Measurements from ENCODE around the gene C1orf174. TPM values are rescaled to one million over a fixed set of nuclear protein-coding genes. Genes with fewer than 3 reads are reported as not detected.

Gene C1orf174
- total and polyA plus RNA-seq, 2 of the 4 experiments (the other 2 are of a cell fraction): 26.7 to 45.7 TPM

Other genes with a start within 250 kb of the C1orf174 start
- not detected in 2 replicates for gene TP73, start 247.8 kb downstream of the C1orf174 start, total RNA-seq (2012; rRNA removed)
- gene TP73, start 247.8 kb downstream of the C1orf174 start, polyA plus RNA-seq (2012; rRNA removed): 0.10 TPM in 1 of 2 replicates, not detected in the other
- gene CCDC27, start 147.8 kb downstream of the C1orf174 start, total RNA-seq (2012; rRNA removed): not detected in 2 replicates
- gene CCDC27, start 147.8 kb downstream of the C1orf174 start, polyA plus RNA-seq (2012; rRNA removed): not detected in 2 replicates
- 0.90 and 1.9 TPM in 2 replicates for gene SMIM1, start 127.5 kb downstream of the C1orf174 start, total RNA-seq (2012; rRNA removed)
- gene SMIM1, start 127.5 kb downstream of the C1orf174 start, polyA plus RNA-seq (2012; rRNA removed): 3.4 and 7.6 TPM in 2 replicates
- gene LRRC47, start 103.8 kb downstream of the C1orf174 start, total RNA-seq (2012; rRNA removed): 15.2 and 23.1 TPM in 2 replicates
- gene LRRC47, start 103.8 kb downstream of the C1orf174 start, polyA plus RNA-seq (2012; rRNA removed): 19.2 and 19.7 TPM in 2 replicates
- 14.3 and 20.0 TPM in 2 replicates for gene CEP104, start 43.1 kb downstream of the C1orf174 start, total RNA-seq (2012; rRNA removed)
- gene CEP104, start 43.1 kb downstream of the C1orf174 start, polyA plus RNA-seq (2012; rRNA removed): 17.5 and 17.9 TPM in 2 replicates
- 6.7 and 7.3 TPM in 2 replicates for gene DFFB, start 42.8 kb downstream of the C1orf174 start, total RNA-seq (2012; rRNA removed)
- 6.5 and 8.2 TPM in 2 replicates for gene DFFB, start 42.8 kb downstream of the C1orf174 start, polyA plus RNA-seq (2012; rRNA removed)

Data from IMR-90 (cell line).